ENCODE measurements around the gene TADA2B. TPM values are rescaled to one million over a fixed set of nuclear protein-coding genes. Genes with fewer than 3 reads are reported as not detected.

The TADA2B gene
- polyA plus RNA-seq, 10 donors: 16.5 to 23.9 (median 20.4) TPM

- DNase-seq: no peak
Measured at GRCh38 chr4:7104366-7105031, 61.3 kb downstream of the TADA2B start.

DNA sequence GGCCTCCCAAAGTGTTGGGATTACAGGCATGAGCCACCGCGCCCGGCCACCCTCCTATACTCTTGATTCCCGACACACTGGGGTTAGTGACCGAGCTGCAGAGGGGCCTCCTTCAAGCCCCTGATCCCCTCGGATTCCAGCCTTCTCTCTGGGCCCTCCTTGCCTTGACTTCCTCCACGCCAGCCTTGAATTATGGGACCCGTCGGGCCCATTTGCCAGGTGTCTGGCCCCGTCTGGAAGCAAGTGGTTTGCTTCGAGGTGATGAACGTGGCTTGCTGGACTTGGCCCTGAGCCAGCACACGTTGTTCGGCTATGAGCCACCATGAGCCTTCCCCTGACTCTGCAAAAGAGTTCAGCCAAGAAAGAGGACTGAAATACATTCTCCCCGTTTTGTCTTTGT lies 62.1 kb downstream of the TADA2B start:
- DNase-seq: peak in 2 of 3 donors; percentile 24 to 80

DNA sequence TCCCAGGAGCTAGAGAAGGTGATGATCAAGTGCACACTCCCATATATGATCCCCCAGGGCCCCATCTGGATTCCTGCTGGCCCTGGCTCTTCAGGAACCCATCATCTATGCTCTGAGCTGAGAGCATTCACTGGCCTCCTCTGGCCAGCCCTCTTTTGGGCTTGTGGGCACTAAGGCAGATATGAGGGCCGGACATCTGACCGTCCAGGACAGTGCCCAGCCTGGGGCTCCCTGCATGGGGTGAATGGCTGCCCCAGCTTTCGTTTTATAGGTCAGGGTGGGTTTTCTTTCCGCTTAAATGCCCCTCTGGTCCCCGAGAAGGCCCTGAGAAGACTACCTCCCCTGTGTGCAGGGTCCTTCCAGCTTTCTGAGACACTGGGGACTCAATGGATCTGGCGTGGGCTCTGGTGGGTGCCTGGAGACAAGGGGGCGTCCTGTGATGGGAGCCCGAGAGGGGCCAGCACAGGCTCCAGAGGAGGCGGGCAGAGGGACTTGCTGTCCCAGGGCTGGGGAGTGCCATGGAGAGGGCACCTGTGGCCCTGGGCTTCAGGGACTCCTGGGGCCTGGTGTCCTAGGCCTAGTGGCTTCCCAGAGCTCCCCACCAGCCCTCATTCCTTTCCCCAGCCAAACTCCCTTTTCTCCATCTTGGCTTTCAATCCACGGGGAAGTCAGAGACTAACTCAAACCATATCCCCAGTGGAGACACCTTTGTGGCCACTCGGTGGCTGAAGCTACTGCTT lies 64.2 kb downstream of the TADA2B start:
- DNase-seq: no peak

Other genes starting within 250 kb of the TADA2B start
- 10 to 100 TPM; 32.0 to 42.9 (median 38.1) TPM for gene TBC1D14, start 133.5 kb upstream of the TADA2B start, polyA plus RNA-seq (ENCODE audit: insufficient read length in 10 of 10)
- 10 to 100 TPM; 25.3 to 35.3 (median 29.8) TPM for gene GRPEL1, start 24.7 kb downstream of the TADA2B start, polyA plus RNA-seq (ENCODE audit: insufficient read length in 10 of 10)
- 10 to 100 TPM in 7 of 10 donors, 1 to 10 TPM in 3; 6.5 to 21.0 (median 10.8) TPM for gene SORCS2, start 149.2 kb downstream of the TADA2B start, polyA plus RNA-seq (ENCODE audit: insufficient read length in 10 of 10)

All from muscle of back (tissue), 11 donors.